K562 (cell line): ENCODE measurements around the gene SEPHS2. TPM values are rescaled to one million over a fixed set of nuclear protein-coding genes. Genes with fewer than 3 reads are reported as not detected.
"Not testable (repeated sequence)": the region's sequence is repeated elsewhere in the genome, so short reads cannot be mapped to it uniquely, and the experiment has no call there.

Source experiments
- ATAC-seq: fragments of 200-7000 bp; cut with Tn5 transposase; 3 replicates; pipeline ENCODE4 v1.9.1; 2020; ENCODE audit warnings: moderate library complexity
- BruUV-seq: library from RNA; stranded (reverse); fragments of 400-500 nt; replicated peaks from 2 replicates; lab custom pipeline; 2021; lab: Mats Ljungman, UMichigan
- CTCF ChIA-PET: fragments of 300-600 bp; formaldehyde crosslinking; extraction: SDS; loops from one replicate; lab custom pipeline; 2021; ENCODE audit warnings: low intra/inter-chr PET ratio; lab: Yijun Ruan, JAX
- POLR2A ChIA-PET: fragments of 300-600, 350-650 bp; sonication (Branson Sonifier 250); formaldehyde crosslinking; extraction: SDS; loops from one replicate; lab custom pipeline; 2021; ENCODE audit warnings: antibody characterized with exemption, inconsistent platforms; lab: Yijun Ruan, JAX
- DNase-seq, 4 experiments: peaks; one replicate each; pipeline versions ENCODE4 v3.0.0 to v3.0.0-alpha.2; 2011 to 2018; ENCODE audit warnings: low spot score in 3 of 4, mixed read lengths in 3 of 4; ENCODE audit errors: extremely low read depth in 1 of 4
- FAIRE-seq: peaks from 2 replicates; lab custom pipeline; 2011; peaks lifted over from hg19 to GRCh38; lab: Jason Lieb, UNC
- H2AFZ ChIP-seq: 2 replicates; pipeline ENCODE4 v1.6.0; 2011; ENCODE audit warnings: low read depth, low read length, control low read depth, inconsistent platforms
- H3K27ac ChIP-seq: fragments of 200-600 bp; 3 replicates; pipeline ENCODE4 v1.8.0; 2011; ENCODE audit warnings: low read depth, mild to moderate bottlenecking, control low read depth, inconsistent platforms, low read length, moderate library complexity, mixed read lengths; ENCODE audit errors: extremely low read depth
- H3K27me3 ChIP-seq, 2 experiments: fragments of 300-600 bp in 1 of 2; 2 replicates in 1 of 2; 3 replicates in 1 of 2; pipeline versions ENCODE4 v1.6.0 to v1.8.0; 2011; ENCODE audit warnings: inconsistent platforms in 2 of 2, low read length in 2 of 2, mild to moderate bottlenecking in 1 of 2, mixed read lengths in 1 of 2, moderate library complexity in 1 of 2; ENCODE audit not compliant: control insufficient read depth in 2 of 2, insufficient read depth in 2 of 2
- H3K36me3 ChIP-seq: fragments of 300-600 bp; 3 replicates; pipeline ENCODE4 v1.8.0; 2011; ENCODE audit warnings: mild to moderate bottlenecking, low read length, inconsistent platforms; ENCODE audit not compliant: control insufficient read depth, insufficient read depth
- H3K4me1 ChIP-seq, 2 experiments: fragments of 200-600 bp in 1 of 2; replicated peaks in 1 of 2; 2 replicates in 1 of 2; 3 replicates in 1 of 2; pipeline versions ENCODE4 v1.5.1 to v1.8.0; 2011; ENCODE audit warnings: inconsistent platforms in 2 of 2, low read length in 2 of 2, mild to moderate bottlenecking in 1 of 2, mixed read lengths in 1 of 2, moderate library complexity in 1 of 2; ENCODE audit not compliant: control insufficient read depth in 2 of 2, insufficient read depth in 2 of 2
- H3K4me2 ChIP-seq: 2 replicates; pipeline ENCODE4 v1.6.1; 2011; ENCODE audit warnings: low read length, control low read depth, inconsistent platforms, mixed read lengths; ENCODE audit not compliant: insufficient read depth
- H3K4me3 ChIP-seq: fragments of 200-600 bp; sonication (generic), shearing (Covaris generic); 2 replicates; pipeline ENCODE4 v1.5.1; 2016; ENCODE audit warnings: control low read depth, inconsistent platforms
- H3K79me2 ChIP-seq: fragments of 200-600 bp; 3 replicates; pipeline ENCODE4 v1.8.0; 2011; ENCODE audit warnings: low read length, inconsistent platforms; ENCODE audit not compliant: control insufficient read depth, insufficient read depth
- H3K9ac ChIP-seq, 2 experiments: 2 replicates each; pipeline versions ENCODE4 v1.6.0 to v1.6.1; 2011; ENCODE audit warnings: low read depth in 2 of 2, low read length in 2 of 2, control low read depth in 1 of 2, inconsistent platforms in 1 of 2, mild to moderate bottlenecking in 1 of 2, mixed read lengths in 1 of 2; ENCODE audit not compliant: insufficient read depth in 1 of 2
- H3K9me1 ChIP-seq: one replicate; pipeline ENCODE4 v1.6.0; 2011; ENCODE audit warnings: inconsistent platforms, mild to moderate bottlenecking, low read length, moderate library complexity; ENCODE audit not compliant: control insufficient read depth, insufficient read depth
- H3K9me3 ChIP-seq: replicated peaks from 2 replicates; pipeline ENCODE4 v1.5.1; 2011; ENCODE audit warnings: low read depth, low read length, inconsistent platforms; ENCODE audit not compliant: control insufficient read depth, insufficient read depth
- H4K20me1 ChIP-seq: replicated peaks from 2 replicates; pipeline ENCODE4 v1.6.1; 2011; ENCODE audit warnings: low read length, inconsistent platforms, mixed read lengths; ENCODE audit not compliant: control insufficient read depth, insufficient read depth
- HCFC1 ChIP-seq: IDR thresholded peaks from 2 replicates; pipeline ENCODE4 v1.6.1; 2012; ENCODE audit warnings: low read depth, low read length, improper control_type of control experiment
- KDM5B ChIP-seq: fragments of 200-600 bp; sonication (generic); IDR thresholded peaks from 2 replicates; pipeline ENCODE4 v1.6.1; 2012; ENCODE audit warnings: low read depth, mild to moderate bottlenecking, moderate library complexity, low read length, control low read depth, inconsistent platforms; ENCODE audit not compliant: insufficient replicate concordance
- RAD21 ChIP-seq, 2 experiments: fragments of 250-450 bp in 1 of 2; fragments of 450-650 bp in 1 of 2; sonication (Bioruptor Pico) in 1 of 2; formaldehyde crosslinking in 1 of 2; IDR thresholded peaks in 1 of 2; conservative IDR thresholded peaks in 1 of 2; 2 replicates each; pipeline versions ENCODE4 v1.4.0 to v1.8.0; 2020 to 2022; ENCODE audit warnings: mild to moderate bottlenecking in 2 of 2, moderate library complexity in 1 of 2
- RBM25 ChIP-seq: fragments of 200-400 bp; formaldehyde crosslinking; IDR thresholded peaks from 2 replicates; pipeline ENCODE4 v1.6.1; 2018; ENCODE audit warnings: low read length, low read depth, moderate library complexity; ENCODE audit not compliant: severe bottlenecking
- TAF1 ChIP-seq: IDR thresholded peaks from 2 replicates; pipeline ENCODE4 v1.6.1; 2011; ENCODE audit warnings: mild to moderate bottlenecking, low read length, moderate library complexity; ENCODE audit not compliant: insufficient read depth, control insufficient read depth, severe bottlenecking; ENCODE audit errors: extremely low read depth
- ZNF184 ChIP-seq: sonication (generic); formaldehyde crosslinking; IDR thresholded peaks from 2 replicates; pipeline ENCODE4 v1.5.0; 2020; ENCODE audit warnings: missing genetic modification reagents
- ZNF512 ChIP-seq: IDR thresholded peaks from 2 replicates; pipeline ENCODE4 v1.6.1; 2016; ENCODE audit warnings: missing genetic modification characterization, missing compliant biosample characterization
- WGBS: fragments of 100-300 bp; shearing (Covaris generic); methylation state at CpG from one replicate; pipeline ENCODE4 v1.1.6; 2016; ENCODE audit warnings: low coverage, mixed read lengths; ENCODE audit not compliant: insufficient coverage; ENCODE audit errors: missing lambda C conversion rate; 5-methylcytosine and 5-hydroxymethylcytosine counted together
- in situ Hi-C: fragments of 300-500 bp; cut with MboI; formaldehyde crosslinking; loops from 4 replicates; pipeline ENCODE4 v1.15.0; 2018; ENCODE audit warnings: inconsistent platforms, mixed read lengths
- intact Hi-C: fragments of 100-400 bp; cut with micrococcal nuclease; formaldehyde crosslinking; loops from 2 replicates; pipeline ENCODE4 v1.14.2; 2022
- polyA plus RNA-seq, 8 experiments: library from polyadenylated mRNA; depleted of rRNA in 4 of 8; stranded (reverse) in 5 of 8; unstranded in 3 of 8; fragments of >200 nt; fragmentation: Nextera tagmentation in 2 of 8; fragmentation: Illumina TruSeq in 1 of 8; extraction: Ambion mirVana in 2 of 8; extraction: Trizol in 1 of 8; gene quantifications; 2 replicates each; pipeline versions ENCODE4 v1.2.1 to v1.2.3, GENCODE V29; 2011 to 2014; ENCODE audit warnings: inconsistent platforms in 1 of 8, missing spikeins in 1 of 8
- total RNA-seq, 7 experiments: library from RNA; depleted of rRNA in 6 of 7; stranded (reverse); fragments of >200 nt in 6 of 7; fragmentation: Illumina TruSeq in 2 of 7; extraction: Trizol in 2 of 7; gene quantifications; 2 replicates each; pipeline versions ENCODE4 v1.2.1 to v1.2.3, GENCODE V29; 2011 to 2021; ENCODE audit warnings: low replicate concordance in 1 of 7
- TF ChIP-seq, protein P1 (sequence below): fragments of 450-650 bp; IDR thresholded peaks from 2 replicates; pipeline ENCODE4 v1.6.1; 2017; ENCODE audit warnings: antibody characterized with exemption

Gene SEPHS2
- total and polyA plus RNA-seq, 9 of the 15 experiments (the other 6 are each of a cell fraction or from before 2014, with no cell fraction given) = 20.9 to 90.6 (median 43.4) TPM

- POLR2A ChIA-PET, BruUV-seq: not testable (repeated sequence)
Measured at GRCh38 chr16:30477773-30478172, 32.1 kb upstream of the SEPHS2 start.

DNA sequence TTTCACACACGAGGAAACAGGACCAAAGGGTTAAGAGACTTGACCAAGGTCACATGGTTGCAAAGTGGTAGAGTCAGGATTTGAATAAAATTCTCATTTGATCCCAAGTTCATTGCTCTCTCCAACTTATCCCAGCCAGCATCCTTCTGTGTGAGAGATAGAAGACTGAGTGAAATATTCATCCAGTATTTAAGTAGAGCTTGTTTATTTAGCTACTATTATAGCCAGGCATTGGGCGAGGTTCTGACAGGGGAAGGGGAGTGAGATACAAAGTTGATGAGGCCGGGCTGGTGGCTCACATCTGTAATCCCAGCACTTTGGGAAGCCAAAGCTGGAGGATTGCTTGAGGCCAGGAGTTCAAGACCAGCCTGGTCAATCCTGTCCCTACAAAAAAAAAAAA is 31.3 kb upstream of the SEPHS2 start:
- no peak for FAIRE-seq
- Histone ChIP-seq H3K9ac (no peak overlapping the region), H2AFZ (no peak overlapping the region), H3K4me3 (no peak overlapping the region), H3K9me3 (no peaks in the 10 kb centered on the region), H3K79me2 (no peaks in the 10 kb centered on the region)
- intact Hi-C loops = no loop called here
- in situ Hi-C loops = no loop called here
- CTCF ChIA-PET = no interaction called here
- TF ChIP-seq RBM25 (no peak), HCFC1 (no peak), KDM5B (no peak), RAD21 (CRISPR knock-in tag; conservative IDR thresholded peaks at IDR 0.05 in 1 of 2, IDR thresholded peaks at IDR 0.05 in 1 of 2) (no peak), ZNF184 (CRISPR knock-in tag) (no peak), TAF1 (no peak)
- TF ChIP-seq, protein P1, sequence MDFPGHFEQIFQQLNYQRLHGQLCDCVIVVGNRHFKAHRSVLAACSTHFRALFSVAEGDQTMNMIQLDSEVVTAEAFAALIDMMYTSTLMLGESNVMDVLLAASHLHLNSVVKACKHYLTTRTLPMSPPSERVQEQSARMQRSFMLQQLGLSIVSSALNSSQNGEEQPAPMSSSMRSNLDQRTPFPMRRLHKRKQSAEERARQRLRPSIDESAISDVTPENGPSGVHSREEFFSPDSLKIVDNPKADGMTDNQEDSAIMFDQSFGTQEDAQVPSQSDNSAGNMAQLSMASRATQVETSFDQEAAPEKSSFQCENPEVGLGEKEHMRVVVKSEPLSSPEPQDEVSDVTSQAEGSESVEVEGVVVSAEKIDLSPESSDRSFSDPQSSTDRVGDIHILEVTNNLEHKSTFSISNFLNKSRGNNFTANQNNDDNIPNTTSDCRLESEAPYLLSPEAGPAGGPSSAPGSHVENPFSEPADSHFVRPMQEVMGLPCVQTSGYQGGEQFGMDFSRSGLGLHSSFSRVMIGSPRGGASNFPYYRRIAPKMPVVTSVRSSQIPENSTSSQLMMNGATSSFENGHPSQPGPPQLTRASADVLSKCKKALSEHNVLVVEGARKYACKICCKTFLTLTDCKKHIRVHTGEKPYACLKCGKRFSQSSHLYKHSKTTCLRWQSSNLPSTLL = no peak
- TF ChIP-seq, all 486 proteins: peak for 0
- Histone ChIP-seq H3K4me1 (peaks cover 0 to 15% of the 10 kb centered on the region in 2 experiments; a peak in 1 of 5 replicates), H3K9me1 (no peaks in the 10 kb centered on the region), H4K20me1 (no peaks in the 10 kb centered on the region), H3K27me3 (no peaks in the 10 kb centered on the region), H3K4me2 (no peak overlapping the region), H3K27ac (no peak overlapping the region), H3K36me3 (no peaks in the 10 kb centered on the region)
- DNase-seq (peak in 1 of 4 experiments; percentile 1), ATAC-seq (no peak)
- no TSS peak for BruUV-seq
- POLR2A ChIA-PET = no interaction called here
- WGBS = 29% methylated on average over 3 of the region's 3 CpGs

More at GRCh38 chr16:30477773-30478172, 32.1 kb upstream of the SEPHS2 start:
- 14% methylated on average over 3 of the region's 3 CpGs for WGBS
- H3K79me2 ChIP-seq, H4K20me1 ChIP-seq, FAIRE-seq, H3K27ac ChIP-seq, H2AFZ ChIP-seq, CTCF ChIA-PET, DNase-seq, ATAC-seq: not testable (repeated sequence)
- H3K4me1 ChIP-seq = peaks cover 0 to 15% of the 10 kb centered on the region in 2 experiments; a peak in 1 of 5 replicates
- TF ChIP-seq ZNF512 (tag) = peak; percentile 54; the same call in 1 of the 2 replicates
- TF ChIP-seq, all 486 proteins: peak for 1; not testable (repeated sequence) for 485
- H3K4me3 ChIP-seq, H3K4me2 ChIP-seq, H3K9me1 ChIP-seq, H3K36me3 ChIP-seq, intact Hi-C loops, H3K9ac ChIP-seq, in situ Hi-C loops, H3K9me3 ChIP-seq, H3K27me3 ChIP-seq: not testable (repeated sequence)
